HS-5 (cell line): ENCODE measurements around the gene SNUPN.

Source experiments
- DNase-seq: peaks from one replicate; pipeline ENCODE4 v3.0.0-alpha.2; 2012; ENCODE audit warnings: low read depth

The SNUPN gene

DNA sequence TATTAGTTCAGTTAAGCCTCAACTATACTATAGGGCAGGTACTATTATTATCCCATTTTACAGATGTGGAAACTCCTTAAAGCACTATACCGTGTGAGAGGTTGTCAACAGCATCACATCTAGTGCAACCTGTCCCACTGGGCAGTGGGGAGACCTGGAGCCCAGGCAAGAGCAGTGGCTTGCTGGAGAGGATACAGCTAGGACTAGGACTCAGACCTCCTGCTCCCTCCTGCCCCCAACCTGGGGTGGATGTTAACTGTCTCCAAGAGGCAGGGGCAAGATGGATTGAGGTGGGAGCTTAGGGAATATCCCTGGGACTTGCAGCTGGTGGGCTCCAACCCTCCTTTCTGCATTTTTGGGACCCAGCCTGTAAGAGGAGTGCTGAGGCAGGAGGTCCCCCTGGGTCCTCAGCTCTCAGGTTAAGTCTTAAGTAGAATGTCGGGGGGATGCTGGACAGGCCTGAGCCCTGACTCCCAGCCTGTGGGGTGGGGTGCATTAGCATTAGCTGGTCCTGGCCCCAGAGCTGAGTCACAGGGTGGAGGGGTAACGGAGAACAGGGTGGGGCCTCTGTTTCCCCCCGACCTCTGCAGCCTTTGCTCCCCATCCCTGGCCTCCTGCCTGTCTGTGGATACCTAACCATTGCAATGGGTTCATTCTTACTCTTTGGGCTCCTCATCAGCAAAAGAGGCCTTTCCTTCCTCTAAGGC is 28.8 kb upstream of the SNUPN start:
- no peak for DNase-seq

DNA sequence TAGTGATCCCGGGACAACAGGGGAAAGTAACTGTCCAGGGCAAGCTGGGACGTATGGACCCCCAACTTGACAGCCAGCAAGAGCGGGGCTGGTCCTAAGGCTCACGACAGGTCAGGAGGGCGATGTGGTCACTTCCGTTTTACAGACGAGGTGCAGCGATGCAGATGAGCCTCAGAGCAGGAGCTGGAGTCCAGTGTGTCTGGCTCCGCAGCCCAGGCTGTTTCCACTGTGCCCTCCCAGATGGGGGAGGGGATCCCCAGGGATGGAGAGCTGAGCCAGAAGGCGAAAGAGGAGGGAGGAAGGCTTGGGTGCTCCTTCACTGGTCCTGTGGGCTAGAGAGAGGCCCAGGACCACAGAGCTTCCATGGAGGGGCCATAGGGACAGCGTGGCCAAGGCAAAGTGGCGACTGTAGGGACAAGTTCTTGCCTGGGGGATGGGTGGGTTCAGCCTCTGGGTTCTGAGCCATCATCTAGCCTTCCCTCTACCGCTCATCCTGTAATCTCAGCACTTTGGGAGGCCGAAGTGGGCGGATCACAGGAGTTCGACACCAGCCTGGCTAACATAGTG is 27.9 kb upstream of the SNUPN start:
- DNase-seq: no peak

DNA sequence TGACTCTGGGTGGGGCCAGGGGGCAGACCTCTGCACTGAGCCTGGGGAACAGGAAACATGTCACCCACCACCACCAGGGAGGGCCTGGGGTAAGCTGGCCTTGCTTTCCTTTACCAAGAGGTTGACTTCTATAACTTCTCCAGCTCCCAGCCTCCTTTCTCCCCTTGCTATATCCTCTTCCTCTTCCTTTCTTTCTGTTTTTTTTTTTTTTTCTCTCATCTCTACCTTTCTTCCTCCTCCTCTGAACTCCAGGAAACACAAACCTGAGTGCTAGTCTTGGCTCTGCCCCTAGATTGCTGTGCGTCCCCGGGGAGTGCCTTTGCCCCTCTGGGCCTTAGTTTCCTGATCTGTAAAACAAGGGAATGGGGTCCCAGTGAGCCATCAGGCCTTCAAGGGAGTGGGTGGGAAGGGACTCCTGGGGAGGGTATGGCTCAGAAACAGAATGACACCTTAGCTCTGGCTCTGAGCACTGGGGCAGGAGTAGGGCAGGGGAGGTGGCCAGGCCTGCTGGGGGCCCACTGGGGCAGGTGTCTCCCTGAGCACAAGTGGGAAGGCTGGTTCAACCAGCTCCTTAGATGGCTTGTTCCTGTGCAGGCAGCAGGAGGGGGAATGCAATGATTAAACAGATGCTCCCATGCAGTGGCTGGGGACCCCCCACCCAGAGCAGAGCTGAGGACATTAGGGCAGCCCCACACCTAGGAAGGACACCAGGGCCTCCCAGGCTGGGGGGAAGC is 26.5 kb upstream of the SNUPN start:
- DNase-seq: no peak

DNA sequence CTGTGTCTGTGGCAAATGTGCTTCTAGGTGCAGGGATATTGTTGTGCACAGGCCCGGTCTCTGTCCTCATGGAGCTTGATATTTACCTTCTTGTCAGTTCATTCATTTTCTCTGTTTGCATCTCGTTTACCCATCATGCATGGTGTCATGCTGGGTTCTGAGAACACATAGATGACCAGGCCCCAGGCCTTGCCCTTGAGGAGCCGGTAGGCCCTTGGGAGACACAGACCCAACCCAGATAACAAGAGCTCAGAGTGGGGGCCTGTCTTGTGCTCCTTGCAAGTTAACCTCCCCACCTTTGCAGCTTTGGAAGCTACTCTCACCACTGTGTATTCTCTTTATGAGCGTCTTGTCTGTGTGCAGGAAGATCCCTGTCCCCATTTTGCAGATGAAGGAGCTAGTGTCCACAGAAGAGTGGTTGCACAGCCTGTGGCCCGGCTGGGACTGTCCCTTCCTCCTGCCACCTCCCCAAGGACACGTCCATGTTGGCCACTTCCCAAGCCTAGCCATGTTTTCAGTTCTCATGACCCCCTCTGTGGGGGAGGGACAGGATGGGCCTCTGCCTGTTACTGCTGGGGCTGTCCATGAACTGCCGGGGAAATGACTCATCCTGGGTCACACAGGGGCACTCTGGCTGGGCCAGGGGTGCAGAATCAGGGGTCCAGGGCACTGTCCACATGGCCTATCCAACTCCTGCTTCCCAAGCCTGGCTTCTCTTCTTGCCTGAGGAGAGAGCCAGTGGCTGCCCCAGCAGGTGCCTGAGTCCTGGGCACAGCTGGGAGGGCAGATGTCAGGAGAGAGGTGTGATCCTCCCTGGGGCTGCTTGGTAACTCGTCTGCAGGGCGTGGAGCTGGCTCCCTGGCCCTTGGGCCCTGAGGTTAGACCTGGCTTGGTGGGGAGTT is 25.6 kb upstream of the SNUPN start:
- no peak for DNase-seq

DNA sequence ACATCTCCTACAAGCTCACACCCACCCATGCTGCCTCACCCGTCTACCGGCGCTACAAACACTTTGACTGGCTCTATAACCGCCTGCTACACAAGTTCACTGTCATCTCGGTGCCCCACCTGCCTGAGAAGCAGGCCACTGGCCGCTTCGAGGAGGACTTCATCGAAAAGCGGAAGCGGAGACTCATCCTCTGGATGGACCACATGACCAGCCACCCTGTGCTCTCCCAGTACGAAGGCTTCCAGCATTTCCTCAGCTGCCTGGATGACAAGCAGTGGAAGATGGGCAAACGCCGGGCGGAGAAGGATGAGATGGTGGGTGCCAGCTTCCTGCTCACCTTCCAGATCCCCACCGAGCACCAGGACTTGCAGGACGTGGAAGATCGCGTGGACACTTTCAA is 24.3 kb upstream of the SNUPN start:
- no peak for DNase-seq

DNA sequence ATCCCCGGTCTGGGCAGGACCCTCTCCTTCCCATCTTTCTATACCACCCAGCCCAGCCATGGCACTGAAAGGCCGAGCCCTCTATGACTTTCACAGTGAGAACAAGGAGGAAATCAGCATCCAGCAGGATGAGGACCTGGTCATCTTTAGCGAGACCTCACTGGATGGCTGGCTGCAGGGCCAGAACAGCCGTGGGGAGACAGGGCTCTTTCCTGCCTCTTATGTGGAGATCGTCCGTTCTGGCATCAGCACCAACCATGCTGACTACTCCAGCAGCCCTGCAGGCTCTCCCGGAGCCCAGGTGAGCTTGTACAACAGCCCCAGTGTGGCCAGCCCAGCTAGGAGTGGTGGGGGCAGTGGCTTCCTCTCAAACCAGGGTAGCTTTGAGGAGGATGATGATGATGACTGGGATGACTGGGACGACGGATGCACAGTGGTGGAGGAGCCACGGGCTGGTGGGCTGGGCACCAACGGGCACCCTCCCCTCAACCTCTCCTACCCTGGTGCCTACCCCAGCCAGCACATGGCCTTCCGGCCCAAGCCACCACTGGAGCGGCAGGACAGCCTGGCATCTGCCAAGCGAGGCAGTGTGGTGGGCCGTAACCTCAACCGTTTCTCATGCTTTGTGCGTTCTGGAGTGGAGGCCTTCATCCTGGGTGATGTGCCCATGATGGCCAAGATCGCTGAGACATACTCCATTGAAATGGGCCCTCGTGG is 23.7 kb upstream of the SNUPN start:
- DNase-seq: no peak

DNA sequence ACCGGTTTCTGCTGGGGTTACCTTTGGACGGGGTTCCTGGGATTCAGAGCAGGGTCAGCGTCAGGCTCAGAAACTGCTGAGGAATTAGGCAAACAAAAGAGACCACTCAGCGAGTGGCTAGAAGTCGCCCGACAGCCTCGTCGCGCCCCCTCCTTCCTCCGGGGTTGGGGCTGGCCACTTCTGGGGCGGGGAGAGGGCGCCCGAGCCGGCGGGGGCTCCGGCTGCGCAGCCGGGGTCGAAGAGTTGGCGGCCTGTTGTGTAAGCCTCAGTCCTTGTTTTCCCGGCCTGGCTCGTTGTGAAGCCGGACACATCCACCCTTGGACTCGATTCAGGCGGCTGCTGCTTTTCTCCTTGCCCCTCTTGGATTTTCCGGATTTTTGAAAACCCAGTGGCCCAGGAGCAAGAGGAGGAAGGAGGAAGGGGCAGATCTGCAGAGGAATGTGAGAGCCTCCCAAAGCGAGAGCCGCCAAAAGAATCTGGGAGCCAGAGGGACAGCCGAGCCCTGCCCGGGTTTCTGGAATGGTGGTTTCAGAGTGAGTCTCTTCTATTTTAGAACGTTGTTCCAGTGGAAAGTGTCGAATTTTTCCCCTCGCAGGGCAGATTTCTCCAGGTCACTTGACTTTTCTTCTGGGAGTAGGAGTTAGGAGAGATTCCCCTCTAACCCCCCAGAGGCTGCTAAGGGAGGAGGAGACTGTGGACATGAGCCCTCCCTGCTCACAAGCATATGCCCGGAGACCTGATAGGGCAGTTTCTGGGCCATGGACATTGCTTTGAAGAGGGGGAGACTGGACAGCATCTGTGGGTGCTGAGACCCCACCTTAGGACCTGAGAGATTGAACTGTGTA is 22.9 kb upstream of the SNUPN start:
- DNase-seq: no peak

DNA sequence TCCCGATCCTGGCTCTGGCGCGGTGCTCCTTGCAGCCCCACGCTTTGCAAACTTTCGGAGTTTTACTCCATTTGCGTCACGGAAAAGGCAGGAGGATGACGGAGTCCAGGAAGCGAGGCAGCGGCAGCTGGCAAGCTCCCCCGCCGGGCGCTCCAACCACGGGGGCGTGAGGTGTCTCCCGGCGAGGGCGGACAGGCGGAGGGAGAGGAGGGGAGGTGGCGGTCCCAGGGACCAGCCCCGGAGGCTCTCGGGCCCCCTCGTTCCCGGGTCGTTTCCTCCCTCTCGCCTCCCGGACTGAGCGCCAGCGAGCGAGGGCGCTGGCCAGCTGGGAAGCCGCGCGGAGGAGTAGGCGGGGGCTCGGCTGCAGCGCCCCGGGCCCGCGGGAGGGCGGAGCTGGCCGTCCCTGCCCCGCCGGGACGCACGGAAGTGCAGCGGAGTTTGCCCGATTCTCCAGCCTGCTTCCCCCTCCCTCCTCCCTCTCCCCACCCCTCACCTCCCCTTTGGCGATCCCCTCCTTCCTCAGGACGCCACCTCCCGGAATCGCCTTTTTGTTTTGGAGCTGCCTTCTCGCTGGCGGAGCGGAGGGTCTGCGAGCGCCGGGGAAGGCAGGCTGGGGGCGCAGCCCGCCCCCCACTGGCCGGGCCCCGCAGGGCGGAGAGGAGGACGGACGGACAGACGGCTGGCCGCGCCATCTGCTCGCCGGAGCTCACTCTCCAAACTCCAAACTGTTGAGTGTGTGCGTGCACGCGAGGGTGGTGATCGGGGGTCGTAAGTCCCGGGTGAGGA is 22.0 kb upstream of the SNUPN start, which contains the start of gene SNX33:
Gene SNX33, plus strand, starts transcription at position 543 of the 786 bp plus-strand sequence. CDS start 1,191 bp downstream, outside the sequence.
- no peak for DNase-seq

DNA sequence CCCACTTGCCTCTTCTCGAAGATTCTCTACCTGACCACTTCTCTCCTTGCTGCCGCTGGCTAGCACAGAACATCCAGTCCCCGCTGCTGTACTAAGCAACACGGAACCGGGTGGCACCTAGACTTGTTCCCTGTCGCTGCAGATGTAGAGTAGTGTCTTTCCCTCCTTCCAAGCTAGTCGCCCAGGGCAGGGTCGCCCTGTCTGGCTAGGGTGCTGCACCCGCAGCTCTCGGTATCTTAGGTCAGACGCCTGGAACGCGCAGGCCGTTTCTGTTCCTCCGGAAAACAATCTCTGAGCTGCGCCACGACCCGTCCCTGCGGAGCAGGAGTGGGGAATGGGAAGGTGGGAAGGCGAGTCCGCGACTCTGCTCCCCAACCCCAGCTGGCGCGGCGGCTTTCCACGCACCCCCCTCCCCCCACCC is 21.4 kb upstream of the SNUPN start:
- DNase-seq: no peak

DNA sequence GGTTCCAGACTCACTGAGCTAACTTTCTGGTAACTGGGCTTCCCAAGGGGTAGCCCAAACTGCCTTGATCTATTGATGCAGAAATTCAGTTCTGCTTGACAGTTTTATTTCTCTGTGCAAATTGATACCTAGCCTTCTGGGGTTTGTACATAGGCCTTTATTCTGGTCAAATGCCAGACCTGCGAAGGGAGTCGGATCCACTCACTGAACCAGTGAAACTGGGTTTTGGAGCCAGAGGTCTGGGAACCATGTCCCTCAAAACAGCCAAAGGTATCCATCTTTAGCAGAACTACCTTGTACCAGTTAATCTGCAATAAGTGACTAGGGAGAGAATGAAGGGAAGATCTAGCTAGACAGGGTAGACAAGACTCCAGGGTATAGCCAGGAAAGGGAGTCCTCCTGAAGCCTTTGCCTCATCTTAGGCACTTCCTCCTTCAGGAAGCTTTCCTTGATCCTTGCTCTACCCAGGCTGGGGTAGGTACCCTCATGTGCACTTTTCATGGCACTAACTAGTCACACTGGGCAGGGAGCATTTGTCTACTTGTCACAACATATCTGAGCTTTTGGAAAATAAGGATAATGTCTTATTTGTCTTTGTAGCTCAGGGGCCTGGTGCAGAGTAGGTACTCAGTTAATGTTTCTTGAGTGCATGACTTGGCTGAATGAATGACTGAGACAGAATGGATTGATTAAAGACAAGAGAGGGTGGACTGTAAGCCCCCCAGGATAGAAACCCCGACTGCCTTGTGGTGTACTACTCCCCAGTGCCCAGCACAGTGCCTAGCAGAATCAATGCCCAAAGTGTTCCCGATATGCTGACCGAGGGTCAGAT is 20.8 kb upstream of the SNUPN start:
- no peak for DNase-seq

DNA sequence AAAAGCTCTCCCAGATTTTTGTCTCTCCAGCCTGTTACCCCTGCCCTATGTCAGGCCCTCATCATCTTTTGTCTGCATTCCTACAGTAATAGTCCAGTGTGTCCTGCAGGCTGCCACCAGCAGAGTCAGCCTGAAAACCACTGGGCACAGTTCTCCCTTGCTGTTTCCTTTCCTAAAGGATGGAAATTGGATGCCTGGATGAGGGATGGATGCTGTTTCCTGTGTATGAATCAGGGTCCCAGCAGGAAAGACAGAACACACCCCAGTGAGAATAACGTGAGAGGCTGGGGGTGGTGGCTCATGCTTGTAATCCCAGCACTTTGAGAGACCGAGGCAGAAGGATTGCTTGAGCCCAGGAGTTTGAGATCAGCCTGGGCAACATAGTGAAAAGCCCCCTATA is 18.9 kb upstream of the SNUPN start:
- DNase-seq: no peak

DNA sequence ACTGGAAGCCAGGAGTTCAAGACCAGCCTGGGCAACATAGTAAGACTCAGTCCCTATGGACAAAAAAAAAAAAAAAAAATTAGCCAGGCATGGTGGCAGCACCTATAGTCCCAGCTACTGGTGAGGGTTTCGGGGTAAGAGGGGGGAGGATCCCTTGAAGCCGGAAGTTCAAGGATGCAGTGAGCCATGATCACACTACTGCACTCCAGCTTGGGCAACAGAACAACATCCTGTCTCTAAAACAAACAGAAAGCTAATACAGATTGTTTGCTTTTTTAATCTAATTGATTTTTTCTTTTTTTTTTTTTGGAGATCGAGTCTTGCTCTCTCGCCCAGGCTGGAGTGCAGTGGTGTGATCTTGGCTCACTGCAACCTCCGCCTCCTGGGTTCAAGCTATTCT is 16.1 kb upstream of the SNUPN start:
- no peak for DNase-seq

DNA sequence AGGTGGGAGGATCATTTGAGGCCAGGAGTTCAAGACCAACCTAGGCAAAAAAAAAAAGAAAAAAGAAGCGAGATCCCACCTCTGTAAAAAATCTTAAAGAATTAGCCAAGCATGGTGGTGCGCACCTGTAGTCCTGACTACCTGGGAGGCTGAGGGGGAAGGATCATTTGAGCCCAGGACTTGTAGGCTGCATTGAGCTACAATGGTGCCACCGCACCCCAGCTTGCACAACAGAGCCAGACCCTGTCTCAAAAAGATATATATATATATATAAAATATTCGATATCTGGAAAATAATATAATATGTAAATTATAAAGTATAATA is 15.6 kb upstream of the SNUPN start:
- no peak for DNase-seq

DNA sequence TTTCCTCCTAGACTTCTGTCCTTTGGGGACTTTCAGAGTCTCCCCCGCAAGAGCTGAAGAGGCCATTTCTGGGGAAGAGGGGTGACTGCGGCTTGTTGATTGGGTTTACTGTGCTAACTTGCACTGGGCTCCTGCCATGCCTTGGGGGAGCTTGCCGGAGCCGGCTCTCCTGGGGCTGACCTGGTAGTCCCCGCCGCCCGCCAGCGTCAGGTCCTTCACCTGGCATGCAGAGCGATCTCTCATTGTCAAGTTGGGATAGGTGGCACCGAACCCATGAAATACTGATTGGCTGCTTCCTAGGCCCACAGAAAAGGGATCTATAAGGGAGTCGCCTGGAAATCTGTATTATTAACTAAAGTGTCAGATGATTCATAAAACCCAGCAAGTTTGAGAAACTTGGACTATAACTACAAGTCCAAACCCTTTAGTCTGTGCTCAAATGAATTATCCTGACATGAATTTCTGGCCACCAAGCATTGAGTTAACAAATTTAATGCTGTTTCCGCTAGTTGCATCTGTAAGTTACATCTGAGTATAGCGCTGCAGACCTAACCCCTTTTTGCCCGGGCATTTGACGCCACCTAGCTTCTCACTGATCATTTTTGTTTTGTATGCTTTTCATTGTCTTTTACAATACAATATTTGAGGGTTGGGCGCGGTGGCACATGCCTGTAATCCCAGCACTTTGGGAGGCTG is 15.1 kb upstream of the SNUPN start:
- DNase-seq: no peak

DNA sequence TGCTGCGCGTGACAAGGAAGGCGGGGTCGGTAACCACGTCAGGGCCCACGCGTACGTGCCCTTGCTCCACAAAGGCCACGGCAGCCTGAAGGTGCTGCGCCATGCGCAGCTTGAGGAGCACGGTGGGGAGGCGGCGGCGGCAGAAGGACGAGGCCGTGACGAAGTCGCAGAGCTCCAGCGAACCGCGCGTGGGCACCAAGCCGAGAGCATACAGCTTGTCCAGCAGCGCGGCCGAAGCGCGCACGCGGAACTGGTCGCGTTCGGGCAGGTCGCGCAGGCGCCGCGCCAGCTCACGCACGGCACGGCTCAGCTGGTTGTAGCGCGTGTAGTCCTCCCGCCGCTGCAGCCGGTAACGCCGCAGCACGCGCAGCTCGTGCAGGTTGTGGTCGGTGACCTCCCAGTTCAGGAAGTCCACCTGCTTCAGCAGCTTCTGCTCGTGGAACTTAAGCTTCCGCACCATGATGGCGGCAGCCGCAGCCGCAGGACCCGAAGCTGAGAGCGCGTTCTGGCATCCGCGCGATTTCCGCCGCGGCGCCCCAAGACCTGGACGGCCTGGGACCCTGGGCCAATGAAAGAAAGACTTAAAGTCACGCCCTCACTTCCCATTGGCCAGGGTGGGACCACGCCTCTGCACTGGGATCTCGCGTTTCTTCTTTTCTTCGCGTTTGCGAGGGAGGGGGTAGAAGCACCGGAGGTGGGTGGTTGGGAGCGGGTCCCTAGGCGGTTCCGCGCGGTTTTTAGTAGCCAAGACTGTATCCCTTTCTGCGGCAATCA is 14.4 kb upstream of the SNUPN start, which contains the start of gene IMP3:
Gene IMP3, minus strand, starts transcription at position 516 of the 774 bp plus-strand sequence. Its CDS starts 56 bp downstream, at position 460.
- DNase-seq: peak; percentile 85

DNA sequence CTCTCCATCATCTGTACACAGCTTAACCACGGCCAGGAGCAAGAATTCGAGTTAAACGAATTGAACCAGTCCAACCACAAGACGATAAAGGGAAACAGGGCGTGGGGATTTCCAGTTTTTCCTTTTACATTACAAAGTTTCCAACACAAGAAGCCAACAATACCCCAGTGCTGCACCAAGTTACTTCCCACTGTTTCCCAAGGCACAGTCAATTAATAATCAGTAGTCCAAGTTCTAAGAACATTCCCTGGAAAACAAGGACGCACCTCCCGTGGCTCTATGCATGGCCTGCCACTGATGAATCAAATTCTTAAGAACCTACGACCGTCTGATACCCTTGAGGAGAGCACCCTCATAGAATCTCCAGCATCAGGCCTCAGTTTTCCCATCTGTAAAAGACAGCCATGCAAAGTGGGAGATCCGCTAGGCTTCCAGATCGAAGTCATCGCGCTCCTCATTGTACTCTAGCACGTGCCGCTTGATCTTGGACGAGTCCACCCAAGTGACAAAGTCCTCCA is 13.7 kb upstream of the SNUPN start:
- DNase-seq: no peak
